B cell (primary cell): Measurements from ENCODE around the gene KRT6C.

Experiments used
- EZH2 ChIP-seq: IDR thresholded peaks from 2 replicates; pipeline ENCODE4 v1.6.1; 2012; ENCODE audit warnings: borderline replicate concordance, low read depth, mild to moderate bottlenecking, moderate library complexity, low read length; ENCODE audit not compliant: insufficient read depth, poor library complexity, severe bottlenecking
- TF ChIP-seq, protein P1 (sequence below): fragments of 200-600 bp; IDR thresholded peaks from one replicate; pipeline ENCODE4 v1.8.0; 2022; ENCODE audit warnings: antibody characterized with exemption, mild to moderate bottlenecking

DNA sequence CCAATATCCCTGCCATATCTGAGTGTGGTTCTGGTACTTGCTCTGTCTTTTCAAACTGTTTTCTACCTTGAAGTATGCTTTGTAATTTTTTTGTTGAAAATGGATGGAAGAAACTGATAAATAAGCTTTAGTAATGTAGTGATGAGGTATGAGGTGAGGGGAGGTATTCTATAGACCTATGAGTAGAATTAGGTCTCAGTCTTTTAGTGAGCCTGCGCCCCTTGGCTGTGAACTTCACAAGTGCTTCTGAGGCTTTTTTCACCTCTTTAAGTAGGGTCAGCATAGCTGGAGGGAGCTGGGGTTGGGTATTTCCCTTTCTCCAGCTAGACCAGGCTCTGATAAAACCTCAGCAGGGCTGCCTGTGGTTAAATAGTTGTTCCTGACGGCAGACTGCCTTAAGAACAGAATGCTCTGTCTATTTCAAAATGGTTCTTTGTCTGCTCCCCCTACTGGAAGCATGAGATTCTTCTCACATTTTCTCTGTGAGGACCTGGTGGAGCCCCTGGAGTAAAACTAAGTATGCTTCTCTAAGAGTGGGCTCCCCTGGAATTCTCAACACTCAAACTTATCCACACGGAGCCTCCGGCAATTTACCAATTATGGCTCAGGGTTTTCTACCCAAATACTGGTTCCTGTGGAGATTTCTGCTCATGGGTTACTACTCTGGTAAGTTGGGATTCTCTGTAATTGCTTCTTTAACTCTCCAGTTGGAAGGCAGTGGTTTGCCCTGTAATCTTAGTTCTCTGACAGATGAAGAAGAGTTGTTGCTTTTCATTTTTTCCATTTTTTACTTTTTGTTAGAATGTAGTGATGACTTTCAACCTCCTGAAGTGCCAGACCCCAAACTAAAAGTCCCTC, 33.5 kb upstream of the KRT6C start:
- TF ChIP-seq, protein P1, sequence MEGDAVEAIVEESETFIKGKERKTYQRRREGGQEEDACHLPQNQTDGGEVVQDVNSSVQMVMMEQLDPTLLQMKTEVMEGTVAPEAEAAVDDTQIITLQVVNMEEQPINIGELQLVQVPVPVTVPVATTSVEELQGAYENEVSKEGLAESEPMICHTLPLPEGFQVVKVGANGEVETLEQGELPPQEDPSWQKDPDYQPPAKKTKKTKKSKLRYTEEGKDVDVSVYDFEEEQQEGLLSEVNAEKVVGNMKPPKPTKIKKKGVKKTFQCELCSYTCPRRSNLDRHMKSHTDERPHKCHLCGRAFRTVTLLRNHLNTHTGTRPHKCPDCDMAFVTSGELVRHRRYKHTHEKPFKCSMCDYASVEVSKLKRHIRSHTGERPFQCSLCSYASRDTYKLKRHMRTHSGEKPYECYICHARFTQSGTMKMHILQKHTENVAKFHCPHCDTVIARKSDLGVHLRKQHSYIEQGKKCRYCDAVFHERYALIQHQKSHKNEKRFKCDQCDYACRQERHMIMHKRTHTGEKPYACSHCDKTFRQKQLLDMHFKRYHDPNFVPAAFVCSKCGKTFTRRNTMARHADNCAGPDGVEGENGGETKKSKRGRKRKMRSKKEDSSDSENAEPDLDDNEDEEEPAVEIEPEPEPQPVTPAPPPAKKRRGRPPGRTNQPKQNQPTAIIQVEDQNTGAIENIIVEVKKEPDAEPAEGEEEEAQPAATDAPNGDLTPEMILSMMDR, result no peak
- TF ChIP-seq EZH2, result no peak
